Muscle layer of colon (tissue), 2 donors: ENCODE measurements around the gene ANKAR.
"Not testable (repeated sequence)": the region's sequence is repeated elsewhere in the genome, so short reads cannot be mapped to it uniquely, and the experiment has no call there.

Experiments
- H3K27ac ChIP-seq: one replicate; pipeline ENCODE4 v1.7.0; 2013; ENCODE audit warnings: low read depth, mild to moderate bottlenecking, low read length, moderate library complexity
- H3K27me3 ChIP-seq, 2 donors: one replicate each; pipeline ENCODE4 v1.7.0; 2013; ENCODE audit warnings: low read length in 2 of 2, mild to moderate bottlenecking in 2 of 2; ENCODE audit not compliant: insufficient read depth in 2 of 2, control insufficient read depth in 1 of 2
- H3K36me3 ChIP-seq: one replicate; pipeline ENCODE4 v1.7.0; 2013; ENCODE audit warnings: mild to moderate bottlenecking, low read length; ENCODE audit not compliant: insufficient read depth
- H3K4me1 ChIP-seq: one replicate; pipeline ENCODE4 v1.7.0; 2013; ENCODE audit warnings: mild to moderate bottlenecking, low read length; ENCODE audit not compliant: insufficient read depth
- H3K4me3 ChIP-seq, 2 donors: one replicate each; pipeline ENCODE4 v1.7.0; 2013; ENCODE audit warnings: low read length in 2 of 2, low read depth in 1 of 2, mild to moderate bottlenecking in 1 of 2, moderate library complexity in 1 of 2
- H3K9ac ChIP-seq: one replicate; pipeline ENCODE4 v1.7.0; 2013; ENCODE audit warnings: low read length
- H3K9me3 ChIP-seq: one replicate; pipeline ENCODE4 v1.7.0; 2013; ENCODE audit warnings: mild to moderate bottlenecking, low read length
- donor health status: abdominal sarcoma.
- donor health status: Adenocarcinoma of cecum.

The ANKAR gene

GRCh38 chr2:189684811-189685210 is 10.3 kb downstream of the ANKAR start:
- Histone ChIP-seq H3K9ac (no peak overlapping the region), H3K27ac (no peak overlapping the region), H3K4me3 (no peak overlapping the region), H3K4me1 (no peaks in the 10 kb centered on the region), H3K36me3 (no peaks in the 10 kb centered on the region), H3K9me3 (no peaks in the 10 kb centered on the region), H3K27me3 (no peaks in the 10 kb centered on the region)

- Histone ChIP-seq H3K9ac (no peak overlapping the region), H3K4me1 (no peaks in the 10 kb centered on the region), H3K36me3 (no peaks in the 10 kb centered on the region), H3K9me3 (no peaks in the 10 kb centered on the region), H3K4me3 (no peak overlapping the region), H3K27ac (no peak overlapping the region), H3K27me3 (no peaks in the 10 kb centered on the region)
Measured at GRCh38 chr2:189685540-189686229, 11.2 kb downstream of the ANKAR start.

- not testable (repeated sequence) for H3K27me3 ChIP-seq
Measured at GRCh38 chr2:189687796-189688195, 13.3 kb downstream of the ANKAR start.

GRCh38 chr2:189696223-189696622 is 21.8 kb downstream of the ANKAR start:
- no peaks in the 10 kb centered on the region for H3K9me3 ChIP-seq
- no peaks in the 10 kb centered on the region for H3K4me1 ChIP-seq
- H3K9ac ChIP-seq: no peak overlapping the region
- no peak overlapping the region for H3K4me3 ChIP-seq
- no peaks in the 10 kb centered on the region for H3K27me3 ChIP-seq
- no peak overlapping the region for H3K27ac ChIP-seq
- no peaks in the 10 kb centered on the region for H3K36me3 ChIP-seq

More at GRCh38 chr2:189687796-189688195, 13.3 kb downstream of the ANKAR start:
- not testable (repeated sequence) for H3K36me3 ChIP-seq, H3K9ac ChIP-seq, H3K4me3 ChIP-seq, H3K9me3 ChIP-seq, H3K4me1 ChIP-seq, H3K27ac ChIP-seq

GRCh38 chr2:189698020-189698887 is 23.8 kb downstream of the ANKAR start:
- no peaks in the 10 kb centered on the region for H3K27me3 ChIP-seq
- H3K4me1 ChIP-seq: no peaks in the 10 kb centered on the region
- H3K27ac ChIP-seq: no peak overlapping the region
- H3K4me3 ChIP-seq: no peak overlapping the region
- H3K9me3 ChIP-seq: no peaks in the 10 kb centered on the region
- no peaks in the 10 kb centered on the region for H3K36me3 ChIP-seq
- no peak overlapping the region for H3K9ac ChIP-seq

GRCh38 chr2:189700681-189701080 is 26.2 kb downstream of the ANKAR start:
- Histone ChIP-seq H3K4me1 (no peaks in the 10 kb centered on the region), H3K4me3 (no peak overlapping the region), H3K27ac (no peak overlapping the region), H3K36me3 (no peaks in the 10 kb centered on the region), H3K9ac (no peak overlapping the region), H3K27me3 (no peaks in the 10 kb centered on the region), H3K9me3 (no peaks in the 10 kb centered on the region)

GRCh38 chr2:189702071-189702470 is 27.6 kb downstream of the ANKAR start:
- no peak overlapping the region for H3K27ac ChIP-seq
- no peak overlapping the region for H3K4me3 ChIP-seq
- no peaks in the 10 kb centered on the region for H3K9me3 ChIP-seq
- no peak overlapping the region for H3K9ac ChIP-seq
- no peaks in the 10 kb centered on the region for H3K4me1 ChIP-seq
- H3K27me3 ChIP-seq: no peaks in the 10 kb centered on the region
- H3K36me3 ChIP-seq: peaks cover 5% of the 10 kb centered on the region

GRCh38 chr2:189709501-189710221 is 35.2 kb downstream of the ANKAR start:
- Histone ChIP-seq H3K9ac (no peak overlapping the region), H3K4me3 (no peak overlapping the region), H3K27me3 (no peaks in the 10 kb centered on the region), H3K4me1 (no peaks in the 10 kb centered on the region), H3K27ac (no peak overlapping the region), H3K36me3 (peaks cover 8% of the 10 kb centered on the region), H3K9me3 (no peaks in the 10 kb centered on the region)

- not testable (repeated sequence) for H3K9ac ChIP-seq, H3K4me3 ChIP-seq, H3K36me3 ChIP-seq
Measured at GRCh38 chr2:189717593-189717992, 43.1 kb downstream of the ANKAR start.

GRCh38 chr2:189719571-189719970 is 45.1 kb downstream of the ANKAR start:
- H3K4me3 ChIP-seq: no peak overlapping the region
- H3K9me3 ChIP-seq: no peaks in the 10 kb centered on the region
- no peak overlapping the region for H3K9ac ChIP-seq
- H3K27me3 ChIP-seq: no peaks in the 10 kb centered on the region
- no peaks in the 10 kb centered on the region for H3K36me3 ChIP-seq
- no peaks in the 10 kb centered on the region for H3K4me1 ChIP-seq
- no peak overlapping the region for H3K27ac ChIP-seq

More at GRCh38 chr2:189717593-189717992, 43.1 kb downstream of the ANKAR start:
- H3K27ac ChIP-seq, H3K27me3 ChIP-seq, H3K4me1 ChIP-seq, H3K9me3 ChIP-seq: not testable (repeated sequence)

GRCh38 chr2:189723192-189723591 is 48.7 kb downstream of the ANKAR start:
- no peak overlapping the region for H3K4me3 ChIP-seq
- no peaks in the 10 kb centered on the region for H3K9me3 ChIP-seq
- no peaks in the 10 kb centered on the region for H3K36me3 ChIP-seq
- H3K27me3 ChIP-seq: no peaks in the 10 kb centered on the region
- H3K27ac ChIP-seq: no peak overlapping the region
- H3K9ac ChIP-seq: no peak overlapping the region
- H3K4me1 ChIP-seq: no peaks in the 10 kb centered on the region
